GM21529 (cell line): ENCODE measurements around the gene HLA-DOB.
"Not testable (repeated sequence)": the region's sequence is repeated elsewhere in the genome, so short reads cannot be mapped to it uniquely, and the experiment has no call there.

Source experiments
- ATAC-seq: cut with Tn5 transposase; IDR thresholded peaks from one replicate; pipeline ENCODE4 v1.9.1; 2021; ENCODE audit not compliant: unreplicated experiment

The HLA-DOB gene

DNA sequence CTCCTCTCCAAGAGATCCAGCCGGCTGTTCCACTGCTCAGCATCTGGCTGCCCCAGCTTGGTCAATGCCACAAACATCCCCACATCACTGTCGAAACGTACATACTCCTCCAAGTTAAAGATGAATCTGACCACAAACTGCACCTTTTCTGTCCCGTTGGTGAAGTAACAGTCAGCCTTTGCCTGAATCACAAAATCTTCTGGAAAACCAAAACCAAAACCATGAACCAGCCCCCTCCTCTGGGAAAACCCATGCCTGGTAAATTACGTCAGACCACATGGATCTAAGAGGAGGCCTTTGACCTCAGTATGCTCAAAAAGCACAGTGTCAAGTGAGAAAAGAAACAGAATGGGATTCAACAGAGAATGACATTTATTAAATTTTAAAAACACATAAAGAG, 1.7 kb downstream of the HLA-DOB start:
- ATAC-seq = no peak

DNA sequence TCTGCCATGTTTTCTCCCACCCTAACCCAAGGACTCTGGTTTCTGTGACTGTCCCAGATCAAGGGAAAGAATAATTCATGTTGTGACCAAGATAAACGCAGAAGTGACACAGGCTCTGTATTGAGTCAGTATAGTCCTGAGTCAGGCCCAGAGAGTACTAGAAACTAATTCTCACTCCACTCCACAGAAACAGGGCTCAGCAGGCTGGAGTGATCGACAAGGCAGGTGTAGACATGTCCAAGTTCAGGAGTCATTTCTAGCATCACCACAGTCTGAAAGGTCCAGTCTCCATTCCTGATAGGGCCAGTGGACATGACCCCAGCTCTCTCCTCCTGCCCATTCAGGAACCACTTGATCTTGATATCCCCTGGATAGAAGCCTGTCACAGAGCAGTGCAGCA, 2.7 kb downstream of the HLA-DOB start:
- ATAC-seq = no peak

DNA sequence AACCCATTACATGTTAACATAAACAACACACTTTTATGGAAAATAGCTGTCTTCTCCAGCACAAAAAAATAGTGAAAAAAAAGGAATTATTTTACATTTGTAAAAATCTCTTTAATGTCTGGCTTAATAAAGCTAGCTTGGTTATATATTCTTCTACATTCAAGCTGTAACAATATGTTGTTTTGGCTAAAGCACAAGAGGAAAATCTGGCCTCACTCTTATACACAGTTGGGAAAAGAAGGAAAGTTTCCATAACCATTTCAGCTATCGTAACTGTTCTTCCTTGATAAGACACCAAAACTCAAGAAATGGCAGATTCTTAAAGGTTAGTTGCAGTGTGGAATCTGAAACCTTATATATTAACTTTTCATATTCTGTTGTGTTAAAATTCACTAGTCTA, 7.6 kb downstream of the HLA-DOB start:
- ATAC-seq = no peak

DNA sequence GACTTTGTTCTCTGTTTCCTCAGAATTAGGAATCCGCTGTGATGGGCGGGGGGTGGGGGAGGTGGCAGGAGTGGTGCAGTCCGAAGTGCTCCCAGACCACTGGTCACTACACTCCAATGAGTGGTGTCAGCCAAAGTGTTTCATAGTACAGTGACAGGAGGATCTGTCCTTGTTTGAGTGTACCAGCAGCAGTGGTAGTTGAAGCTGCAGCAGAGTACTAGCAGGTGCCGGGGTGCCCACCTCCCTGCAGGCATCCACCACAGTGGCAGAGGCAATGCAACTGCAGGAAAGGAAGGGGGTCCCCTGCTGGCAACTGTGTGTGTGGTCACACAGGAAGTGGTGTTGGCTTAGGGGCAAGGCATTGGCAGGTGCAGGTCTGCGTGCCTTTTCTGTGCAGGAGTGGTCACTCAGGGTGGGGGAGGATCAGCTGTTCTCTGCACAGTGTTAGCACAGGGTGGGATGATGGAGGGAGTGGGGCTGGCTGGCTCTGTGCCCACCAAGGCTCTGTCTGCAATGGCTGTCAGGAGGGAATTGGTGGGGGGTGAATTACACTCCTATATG, 9.7 kb downstream of the HLA-DOB start:
- no peak for ATAC-seq

GRCh38 chr6:32805404-32805803, 11.4 kb downstream of the HLA-DOB start:
- ATAC-seq = not testable (repeated sequence)

GRCh38 chr6:32803416-32803815, 13.4 kb downstream of the HLA-DOB start:
- ATAC-seq = no peak

- ATAC-seq = no peak
Measured at GRCh38 chr6:32799740-32800139, 17.1 kb downstream of the HLA-DOB start.

GRCh38 chr6:32799168-32799567, 17.6 kb downstream of the HLA-DOB start:
- no peak for ATAC-seq

DNA sequence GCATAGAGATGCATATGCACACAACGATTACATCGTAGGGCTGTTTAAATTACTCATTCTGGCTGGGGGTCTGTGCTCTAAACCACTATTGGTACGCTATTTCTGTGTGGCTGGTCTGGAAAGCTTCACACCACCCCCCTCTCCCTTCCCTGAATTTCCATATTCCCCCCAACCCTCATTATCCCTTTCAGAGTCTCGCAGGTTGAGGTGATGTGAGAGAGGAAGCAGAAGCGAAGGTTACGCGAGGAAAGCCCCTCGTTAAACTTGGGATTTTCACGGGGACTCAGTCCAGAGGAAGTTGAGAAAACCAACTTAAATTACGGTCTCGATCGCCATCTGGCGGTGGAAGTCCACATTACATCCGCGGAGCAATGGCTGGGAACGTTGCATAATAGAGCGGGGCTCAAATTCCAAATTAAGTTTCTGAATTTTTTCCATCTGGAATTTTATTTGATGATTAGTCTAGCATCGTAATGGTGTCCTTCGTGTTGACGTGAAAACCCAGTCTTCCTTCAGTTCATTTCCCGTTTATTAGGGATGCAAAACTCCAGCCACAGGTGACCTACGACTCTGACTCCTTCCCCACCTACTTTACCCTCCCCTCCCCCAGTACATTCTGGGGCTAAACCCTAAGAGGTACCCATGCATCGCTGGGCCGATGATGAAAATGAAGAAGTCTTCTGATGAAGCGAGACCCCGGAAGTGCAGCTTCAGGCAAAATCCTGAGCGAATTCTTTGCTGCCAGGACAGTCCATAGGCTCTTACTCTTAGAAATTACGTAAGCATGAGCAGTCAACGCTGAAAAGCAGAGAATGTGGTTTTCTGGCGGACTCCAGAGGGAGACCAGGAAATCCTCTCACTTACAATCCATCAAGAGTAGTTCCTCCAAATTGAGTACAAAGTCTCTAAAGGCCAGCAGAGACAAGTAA, 19.7 kb downstream of the HLA-DOB start:
- ATAC-seq = no peak

- no peak for ATAC-seq
Measured at GRCh38 chr6:32794510-32794909, 22.3 kb downstream of the HLA-DOB start.

DNA sequence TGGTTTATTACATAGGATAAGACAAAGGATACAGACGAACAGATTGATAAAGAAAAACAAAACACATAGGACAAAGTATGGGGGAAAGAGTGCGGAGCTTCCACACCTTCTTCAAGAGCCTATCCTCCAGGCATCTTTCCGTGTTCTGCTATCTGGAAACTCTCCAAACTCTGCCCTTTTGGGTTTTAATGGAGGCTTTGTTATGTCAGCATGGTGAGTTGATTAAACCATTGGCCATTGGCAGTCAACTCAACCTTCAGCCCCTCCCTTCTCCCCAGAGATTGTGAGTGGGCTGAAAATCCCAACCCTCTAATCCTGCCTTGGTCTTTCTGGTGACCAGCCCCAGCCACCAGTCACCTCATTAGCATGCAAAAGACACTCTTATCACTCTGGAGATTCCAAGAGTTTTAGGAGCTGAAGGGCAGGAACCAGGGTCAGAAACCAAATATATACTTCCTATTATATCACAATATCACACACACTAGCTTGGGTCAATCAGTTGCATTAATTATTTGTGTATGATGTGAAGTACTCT, 23.8 kb downstream of the HLA-DOB start:
- no peak for ATAC-seq

DNA sequence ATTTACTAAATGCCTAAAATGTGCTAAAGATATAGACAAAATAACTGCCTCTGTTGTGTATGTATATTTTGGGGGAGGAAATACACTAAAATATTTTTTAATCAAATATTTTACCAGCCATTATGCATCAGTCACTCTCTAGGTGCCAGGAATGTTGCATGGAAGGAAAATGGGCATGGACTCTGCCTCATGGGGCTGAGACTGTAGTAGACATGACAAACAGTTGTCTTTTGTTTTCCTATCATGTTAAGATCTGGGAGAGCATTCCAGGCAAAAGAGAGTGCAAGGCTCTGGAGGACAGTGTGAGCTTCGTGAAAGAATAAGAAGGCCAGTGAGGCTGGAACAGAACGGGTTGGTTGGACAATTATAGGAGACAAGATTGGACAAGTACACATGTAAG, 26.5 kb downstream of the HLA-DOB start:
- ATAC-seq = no peak

- no peak for ATAC-seq
Measured at GRCh38 chr6:32785781-32786533, 30.8 kb downstream of the HLA-DOB start.

DNA sequence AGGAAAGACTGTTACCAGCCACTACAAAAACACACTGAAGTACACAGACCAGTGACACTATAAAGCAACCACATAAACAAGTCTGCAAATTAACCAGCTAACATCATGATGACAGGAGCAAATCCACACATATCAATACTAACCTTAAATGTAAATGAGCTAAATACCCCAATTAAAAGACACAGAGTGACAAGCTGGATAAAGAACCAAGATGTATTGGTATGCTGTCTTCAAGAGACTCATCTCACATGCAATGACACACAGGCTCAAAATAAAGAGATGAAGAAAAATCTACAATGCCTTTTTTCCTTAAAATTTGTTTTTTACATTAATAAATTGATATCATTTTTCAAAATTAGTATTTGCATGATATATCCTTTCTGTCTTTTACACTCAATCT, 33.9 kb downstream of the HLA-DOB start:
- ATAC-seq = not testable (repeated sequence)

DNA sequence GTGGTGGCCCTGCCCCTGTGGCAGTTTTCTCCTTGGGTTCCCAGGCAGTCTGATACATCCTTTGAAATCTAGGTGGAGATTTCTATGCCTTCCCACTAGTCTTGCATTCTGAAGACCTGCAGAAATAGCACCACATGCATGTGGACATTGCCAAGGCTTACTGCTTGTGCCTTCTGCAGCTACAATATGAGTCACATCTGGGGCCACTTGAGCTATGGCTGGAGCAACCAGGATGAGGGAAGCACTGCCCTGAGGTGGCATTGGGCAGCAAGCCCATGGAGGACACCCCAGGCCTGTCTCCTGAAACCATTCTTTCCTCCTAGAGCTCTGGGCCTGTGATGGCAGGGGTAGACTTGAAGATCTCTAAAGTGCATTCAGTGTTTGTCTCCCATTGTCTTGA, 37.8 kb downstream of the HLA-DOB start:
- no peak for ATAC-seq

DNA sequence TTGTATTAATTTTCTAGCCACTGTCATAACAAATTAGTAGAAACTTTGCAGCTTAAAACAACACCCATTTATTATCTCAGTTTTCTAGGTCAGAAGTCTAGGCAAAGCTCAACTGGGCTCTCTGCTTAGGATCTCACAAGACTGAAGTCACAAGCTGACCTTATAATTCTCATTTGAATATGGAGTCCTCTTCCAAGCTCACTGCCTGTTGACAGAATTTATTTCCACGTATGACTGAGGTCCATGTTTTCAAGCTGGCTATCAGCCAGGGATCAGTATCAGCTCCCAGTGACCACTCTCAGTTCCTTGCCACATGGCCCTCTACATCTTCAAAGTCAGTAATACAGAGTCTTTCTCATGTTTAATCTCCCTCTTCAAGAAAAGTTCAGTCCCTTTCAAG, 41.7 kb downstream of the HLA-DOB start:
- no peak for ATAC-seq

DNA sequence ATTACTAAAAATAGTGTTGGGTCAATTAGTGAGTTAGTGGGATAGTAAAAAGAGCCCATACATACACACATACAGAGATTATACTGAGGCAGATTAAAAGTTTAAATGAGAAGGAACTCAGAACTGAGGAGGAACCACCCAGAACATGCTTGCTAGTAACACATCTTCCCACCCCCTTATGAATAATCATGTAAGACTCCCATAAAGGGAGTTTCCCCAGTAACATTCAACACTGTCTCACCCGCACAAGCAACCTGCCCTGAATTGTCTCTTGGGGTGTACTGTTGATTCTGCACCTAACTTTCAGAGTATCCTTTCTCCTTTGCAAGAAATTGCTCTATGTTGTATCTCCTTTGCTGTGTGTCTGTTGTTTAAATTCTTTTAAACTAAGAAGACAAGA, 42.4 kb downstream of the HLA-DOB start:
- no peak for ATAC-seq

- ATAC-seq = no peak
Measured at GRCh38 chr6:32772656-32773055, 44.1 kb downstream of the HLA-DOB start.

- no peak for ATAC-seq
Measured at GRCh38 chr6:32764048-32764447, 52.8 kb downstream of the HLA-DOB start.

GRCh38 chr6:32763421-32763820, 53.4 kb downstream of the HLA-DOB start, which contains the start of gene HLA-DQB2:
Gene HLA-DQB2 (minus strand): TSS chr6:32763532. CDS start chr6:32763470, 62 bp downstream.
- ATAC-seq = no peak
